ENCODE data around the gene MEX3A.
A peak's percentile ranks its signal among the peaks of the same experiment; 100 is the strongest.

Gene MEX3A

GRCh38 chr1:156102633-156103511 is 20.6 kb upstream of the MEX3A start:
- no peak for DNase-seq (ENCODE audit: low read depth in 2 of 2)

- DNase-seq (ENCODE audit: low read depth in 2 of 2), result no peak
Measured at GRCh38 chr1:156101880-156102279, 19.6 kb upstream of the MEX3A start.

DNA sequence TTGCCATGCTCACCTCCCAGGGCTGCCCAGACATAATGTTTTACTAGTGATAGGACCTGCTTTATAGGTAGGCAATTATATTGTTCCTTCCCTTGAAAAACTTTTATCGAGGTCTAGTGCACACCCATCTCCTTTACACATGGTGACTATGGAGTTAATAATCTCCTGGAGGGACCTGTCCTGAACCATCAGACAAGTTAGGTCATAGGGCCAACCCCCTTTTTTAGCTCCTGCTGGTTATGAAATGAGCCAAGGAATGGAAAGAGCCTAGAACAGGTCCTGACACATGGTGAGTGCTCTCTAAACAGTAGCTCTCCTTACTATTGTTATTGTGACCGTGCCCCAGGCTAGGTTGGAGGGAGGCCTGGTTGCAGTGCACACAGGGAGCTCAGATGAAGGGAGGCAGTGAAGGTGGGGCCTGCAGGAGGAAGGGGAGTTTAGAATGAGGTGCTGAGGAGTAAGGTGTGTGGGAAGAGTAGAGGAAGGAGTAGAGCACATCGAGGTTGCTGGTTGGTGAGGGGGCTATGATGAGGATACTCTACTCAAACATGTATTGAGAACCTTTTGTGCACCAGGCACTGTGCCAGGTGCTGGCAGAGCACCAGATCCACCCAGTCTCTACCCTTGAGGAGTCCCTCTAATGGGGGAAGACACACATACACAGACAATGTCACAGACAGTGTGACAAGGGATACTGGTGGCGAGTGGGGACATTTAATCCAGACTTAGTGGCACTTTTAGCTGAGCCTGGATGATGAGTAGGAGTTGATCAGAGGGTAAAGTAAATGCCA is 18.1 kb upstream of the MEX3A start:
- DNase-seq (ENCODE audit: low read depth in 2 of 2), result no peak

DNA sequence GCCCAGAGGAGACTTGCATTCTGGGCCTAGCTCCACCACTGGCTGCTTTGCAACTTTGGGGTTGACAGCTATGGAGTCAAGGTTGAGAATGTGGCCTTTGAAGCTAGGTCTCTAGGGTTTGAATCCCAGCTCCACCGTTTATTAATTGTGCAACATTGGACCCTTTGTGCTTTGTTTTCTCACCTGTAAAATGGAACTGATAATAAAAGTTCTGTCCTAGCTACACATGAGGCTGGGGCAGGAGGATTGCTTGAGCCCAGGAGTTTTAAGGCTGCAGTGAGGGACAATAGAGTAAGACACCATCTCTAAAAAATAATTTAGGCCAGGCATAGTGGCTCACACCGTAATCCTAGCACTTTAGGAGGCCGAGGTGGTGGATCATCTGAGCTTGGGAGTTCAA is 17.0 kb upstream of the MEX3A start:
- DNase-seq (ENCODE audit: low read depth in 2 of 2), result no peak

GRCh38 chr1:156098784-156099183 is 16.5 kb upstream of the MEX3A start:
- no peak for DNase-seq (ENCODE audit: low read depth in 2 of 2)

GRCh38 chr1:156097499-156098178 is 15.4 kb upstream of the MEX3A start:
- DNase-seq (ENCODE audit: low read depth in 2 of 2), result peak in 1 of 2 donors; percentile 54

- DNase-seq (ENCODE audit: low read depth in 2 of 2), result peak; percentile 83 to 91
Measured at GRCh38 chr1:156096640-156097391, 14.6 kb upstream of the MEX3A start.

DNA sequence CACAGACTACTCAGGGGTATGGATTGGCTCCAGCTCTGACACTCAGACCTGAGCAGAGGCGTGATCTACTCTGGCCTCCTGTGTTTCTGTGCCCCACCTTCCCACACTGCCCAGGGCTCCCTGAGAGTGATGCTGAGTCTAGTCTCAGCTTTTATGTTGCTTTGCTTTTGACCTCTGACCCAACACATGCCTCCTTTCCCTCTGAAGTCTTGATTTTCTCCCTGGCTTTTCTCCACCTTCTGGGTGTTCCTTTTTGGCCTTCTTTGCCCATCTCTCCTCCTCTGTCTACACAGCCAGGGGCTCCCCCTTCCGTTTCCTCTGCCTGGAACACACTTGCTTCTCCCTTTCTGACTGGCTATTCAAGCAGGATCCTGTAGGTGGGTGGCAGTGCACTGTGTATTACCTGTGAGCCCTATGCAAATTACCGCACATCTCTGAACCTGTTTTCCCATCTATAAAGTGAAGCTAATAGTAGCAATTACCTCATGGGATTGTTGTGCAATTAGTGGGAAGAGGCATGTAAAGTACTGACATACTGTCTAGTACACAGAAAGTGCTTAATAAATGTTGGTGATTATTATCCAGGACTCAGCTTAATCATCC is 13.7 kb upstream of the MEX3A start:
- DNase-seq (ENCODE audit: low read depth in 2 of 2), result no peak

DNA sequence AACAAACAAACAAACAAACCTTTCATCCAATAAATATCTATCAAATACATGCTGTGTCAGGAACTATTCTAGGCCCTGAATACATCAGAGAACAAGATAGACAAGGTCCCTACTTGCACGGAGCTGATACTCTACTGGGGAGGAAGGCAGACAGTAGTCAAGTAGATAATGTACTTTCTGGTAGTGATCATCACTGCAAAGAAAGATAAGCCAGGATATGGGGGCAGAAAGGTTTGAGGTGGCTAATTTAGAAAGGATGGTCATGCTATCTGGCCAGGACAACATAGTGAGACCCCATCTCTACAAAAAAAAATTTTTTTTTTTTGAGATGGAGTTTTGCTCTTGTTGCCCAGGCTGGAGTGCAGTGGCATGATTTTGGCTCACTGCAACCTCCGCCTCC is 9.3 kb upstream of the MEX3A start:
- DNase-seq (ENCODE audit: low read depth in 2 of 2), result no peak

DNA sequence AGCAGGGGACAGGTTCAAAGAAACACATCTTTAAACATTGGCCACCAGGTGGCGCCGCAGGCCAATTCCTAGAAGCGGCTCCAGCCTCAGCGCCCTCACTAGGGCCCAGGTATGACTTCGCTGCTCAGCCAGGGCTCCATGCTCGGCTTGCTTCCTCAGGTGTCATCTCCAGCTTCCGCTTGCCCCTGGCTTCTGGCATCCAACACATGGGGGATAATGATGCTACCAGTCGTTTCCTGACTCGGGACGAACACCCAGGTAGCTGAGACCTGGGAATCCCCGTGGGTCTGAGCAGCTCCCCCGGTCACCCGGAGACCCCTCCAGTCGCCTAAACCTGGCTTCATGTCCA is 8.5 kb upstream of the MEX3A start:
- DNase-seq (ENCODE audit: low read depth in 2 of 2), result peak; percentile 87 to 95

GRCh38 chr1:156090138-156090839 is 8.0 kb upstream of the MEX3A start:
- DNase-seq (ENCODE audit: low read depth in 2 of 2), result no peak

GRCh38 chr1:156089704-156090103 is 7.4 kb upstream of the MEX3A start:
- DNase-seq (ENCODE audit: low read depth in 2 of 2), result no peak

DNA sequence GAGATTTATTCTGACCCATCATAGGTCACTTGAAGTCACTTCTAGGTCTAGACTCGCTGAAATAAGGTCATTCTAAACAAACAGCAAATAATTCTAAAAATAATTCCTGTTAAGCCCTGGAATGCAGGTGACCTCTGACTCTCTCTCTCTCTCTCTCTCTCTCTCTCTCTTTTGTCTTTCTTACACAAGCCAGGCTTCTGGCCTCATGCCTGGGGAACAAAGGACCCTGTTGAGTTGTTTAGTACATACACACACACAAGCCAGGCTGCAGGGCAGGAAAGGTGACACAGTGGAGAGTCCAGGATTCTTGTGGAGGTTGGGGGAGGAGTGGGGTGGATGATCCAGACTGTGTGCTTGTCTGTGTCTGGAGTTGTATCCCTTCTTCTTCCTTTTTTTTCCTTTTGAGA is 4.0 kb upstream of the MEX3A start:
- no peak for DNase-seq (ENCODE audit: low read depth in 2 of 2)

GRCh38 chr1:156083800-156084790 is 1.8 kb upstream of the MEX3A start:
- DNase-seq (ENCODE audit: low read depth in 2 of 2), result no peak

GRCh38 chr1:156081917-156082308 is 352 bp downstream of the MEX3A start:
- DNase-seq (ENCODE audit: low read depth in 2 of 2), result no peak

DNA sequence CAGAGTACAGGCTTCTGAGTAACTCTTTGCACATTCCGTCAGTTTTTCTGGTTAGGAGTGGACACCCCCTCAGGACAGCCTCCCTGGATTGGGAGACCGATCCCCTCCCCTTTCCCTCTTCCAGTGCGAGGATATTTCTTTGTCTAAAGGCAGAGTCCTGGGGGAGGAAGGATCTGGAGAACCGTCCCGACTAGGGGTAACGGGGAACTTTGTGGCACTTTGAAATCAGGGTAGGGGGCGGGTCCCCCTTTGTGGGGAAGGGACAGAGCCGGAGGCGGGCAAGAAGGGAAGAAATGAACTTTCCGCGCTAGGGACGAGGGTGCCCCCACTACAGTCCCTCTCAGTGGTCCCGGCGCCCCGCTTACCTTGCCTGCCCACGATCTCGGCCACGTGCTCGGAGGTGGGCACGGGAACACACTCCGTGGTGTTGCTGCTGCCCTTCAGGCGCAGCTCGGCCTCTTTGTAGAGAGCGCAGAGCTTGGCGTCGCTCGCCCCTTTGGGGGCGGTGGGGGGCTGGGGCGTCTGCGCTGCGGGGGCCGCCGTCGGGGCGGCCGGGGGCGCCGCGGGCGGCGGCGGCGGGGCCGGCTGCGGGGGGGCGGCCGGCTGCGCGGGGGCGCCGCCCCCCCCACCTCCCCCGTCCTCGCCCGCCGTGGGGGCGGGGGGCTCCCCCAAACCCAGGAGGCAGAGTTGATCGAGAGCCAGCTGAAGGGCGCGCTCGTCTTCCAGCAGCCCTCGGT is 917 bp downstream of the MEX3A start:
- no peak for DNase-seq (ENCODE audit: low read depth in 2 of 2)

- DNase-seq (ENCODE audit: low read depth in 2 of 2), result no peak
Measured at GRCh38 chr1:156080863-156081179, 1.4 kb downstream of the MEX3A start.

- no peak for DNase-seq (ENCODE audit: low read depth in 2 of 2)
Measured at GRCh38 chr1:156080241-156080862, 1.9 kb downstream of the MEX3A start.

GRCh38 chr1:156079762-156080161 is 2.5 kb downstream of the MEX3A start:
- no peak for DNase-seq (ENCODE audit: low read depth in 2 of 2)

Measured in stimulated activated CD4-positive, alpha-beta T cell treated with anti-CD3 and anti-CD28 coated beads, Interleukin-4, amount 100 ng/mL, for 48 hours (primary cell).